Esophagus squamous epithelium (tissue), 4 donors: Measurements from ENCODE around the gene VPS29.

ENCODE experiments used
- POLR2A ChIP-seq, 4 donors: fragments of 450-650 bp; IDR thresholded peaks; one replicate each; pipeline ENCODE4 v1.6.1; 2017; ENCODE audit warnings: antibody characterized with exemption in 4 of 4, mild to moderate bottlenecking in 4 of 4, moderate library complexity in 3 of 4
- TF ChIP-seq, protein P1 (sequence below), 6 experiments: fragments of 450-650 bp in 4 of 6; fragments of 200-600 bp in 2 of 6; sonication (generic) in 2 of 6; IDR thresholded peaks; one replicate each; pipeline ENCODE4 v1.5.1; 2016 to 2019; ENCODE audit warnings: antibody characterized with exemption in 6 of 6, mild to moderate bottlenecking in 4 of 6, moderate library complexity in 4 of 6

DNA sequence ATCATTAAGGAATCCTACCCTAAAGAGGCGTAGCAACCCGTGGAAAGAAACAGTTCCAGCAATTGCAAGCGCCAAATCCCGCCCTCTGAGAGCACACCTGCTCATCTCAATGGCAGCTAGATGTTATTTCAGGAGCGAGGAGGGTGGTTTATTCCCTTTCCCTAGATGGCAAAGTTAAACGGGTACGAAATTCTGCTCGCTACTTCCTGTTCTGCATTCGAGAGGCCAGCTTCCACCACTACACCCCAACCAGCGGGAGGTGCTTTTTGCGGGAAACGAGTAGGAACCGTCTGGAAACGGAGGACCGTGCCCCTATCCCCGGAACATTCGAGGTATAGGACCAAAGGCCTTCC is 536 bp downstream of the VPS29 start:
- TF ChIP-seq, protein P1, sequence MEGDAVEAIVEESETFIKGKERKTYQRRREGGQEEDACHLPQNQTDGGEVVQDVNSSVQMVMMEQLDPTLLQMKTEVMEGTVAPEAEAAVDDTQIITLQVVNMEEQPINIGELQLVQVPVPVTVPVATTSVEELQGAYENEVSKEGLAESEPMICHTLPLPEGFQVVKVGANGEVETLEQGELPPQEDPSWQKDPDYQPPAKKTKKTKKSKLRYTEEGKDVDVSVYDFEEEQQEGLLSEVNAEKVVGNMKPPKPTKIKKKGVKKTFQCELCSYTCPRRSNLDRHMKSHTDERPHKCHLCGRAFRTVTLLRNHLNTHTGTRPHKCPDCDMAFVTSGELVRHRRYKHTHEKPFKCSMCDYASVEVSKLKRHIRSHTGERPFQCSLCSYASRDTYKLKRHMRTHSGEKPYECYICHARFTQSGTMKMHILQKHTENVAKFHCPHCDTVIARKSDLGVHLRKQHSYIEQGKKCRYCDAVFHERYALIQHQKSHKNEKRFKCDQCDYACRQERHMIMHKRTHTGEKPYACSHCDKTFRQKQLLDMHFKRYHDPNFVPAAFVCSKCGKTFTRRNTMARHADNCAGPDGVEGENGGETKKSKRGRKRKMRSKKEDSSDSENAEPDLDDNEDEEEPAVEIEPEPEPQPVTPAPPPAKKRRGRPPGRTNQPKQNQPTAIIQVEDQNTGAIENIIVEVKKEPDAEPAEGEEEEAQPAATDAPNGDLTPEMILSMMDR (IDR thresholded peaks at IDR 0.05), result no peak
- no peak for TF ChIP-seq POLR2A (IDR thresholded peaks at IDR 0.05)
